HL-60 (cell line): ENCODE data around the gene STPG2.

ENCODE experiments used
- DNase-seq, 2 experiments: peaks; one replicate each; pipeline ENCODE4 v3.0.0-alpha.2; 2010 to 2020; ENCODE audit warnings: low read depth in 1 of 2, low spot score in 1 of 2
- H3K27ac ChIP-seq: fragments of 250-450 bp; sonication (Bioruptor Pico); replicated peaks from 2 replicates; pipeline ENCODE4 v1.5.1; 2020; ENCODE audit warnings: mild to moderate bottlenecking, moderate library complexity
- H3K27me3 ChIP-seq: fragments of 250-450 bp; sonication (Bioruptor Pico); 2 replicates; pipeline ENCODE4 v1.5.1; 2021; ENCODE audit warnings: mild to moderate bottlenecking, moderate library complexity; ENCODE audit not compliant: insufficient read depth, poor library complexity, severe bottlenecking
- H3K4me3 ChIP-seq: replicated peaks from 2 replicates; pipeline ENCODE4 v1.5.1; 2011; ENCODE audit warnings: mild to moderate bottlenecking, control low read depth, low read length; ENCODE audit not compliant: insufficient read depth
- CTCF ChIP-seq: IDR thresholded peaks from one replicate; pipeline ENCODE4 v1.5.1; 2011; ENCODE audit warnings: low read length, control low read depth, inconsistent platforms; ENCODE audit not compliant: insufficient read depth
- GABPA ChIP-seq: IDR thresholded peaks from 2 replicates; pipeline ENCODE4 v1.6.1; 2012; ENCODE audit warnings: low read depth
- POLR2AphosphoS5 ChIP-seq: IDR thresholded peaks from 2 replicates; pipeline ENCODE4 v1.6.1; 2012; ENCODE audit warnings: low read depth
- REST ChIP-seq: IDR thresholded peaks from 2 replicates; pipeline ENCODE4 v1.6.1; 2012; ENCODE audit warnings: low read depth; ENCODE audit not compliant: insufficient replicate concordance
- SPI1 ChIP-seq: IDR thresholded peaks from 2 replicates; pipeline ENCODE4 v1.6.1; 2012; ENCODE audit warnings: low read depth, mild to moderate bottlenecking, borderline replicate concordance

STPG2 gene

GRCh38 chr4:98006060-98006459 lies 137.2 kb downstream of the STPG2 start:
- no peak overlapping the region for H3K4me3 ChIP-seq
- no peak for DNase-seq
- no peak overlapping the region for H3K27ac ChIP-seq
- no peaks in the 10 kb centered on the region for H3K27me3 ChIP-seq
- TF ChIP-seq CTCF (no peak), GABPA (no peak), REST (no peak), POLR2AphosphoS5 (no peak)

GRCh38 chr4:98000940-98001339 lies 142.3 kb downstream of the STPG2 start:
- H3K27ac ChIP-seq, result no peak overlapping the region
- no peak for DNase-seq
- no peaks in the 10 kb centered on the region for H3K27me3 ChIP-seq
- no peak for TF ChIP-seq SPI1
- no peak for TF ChIP-seq POLR2AphosphoS5
- TF ChIP-seq REST, result no peak
- no peak for TF ChIP-seq GABPA
- no peak for TF ChIP-seq CTCF
- H3K4me3 ChIP-seq, result no peak overlapping the region

- TF ChIP-seq POLR2AphosphoS5, result no peak
- no peak for TF ChIP-seq SPI1
- TF ChIP-seq REST, result no peak
- no peak for TF ChIP-seq CTCF
- TF ChIP-seq GABPA, result no peak
- Histone ChIP-seq H3K27ac (no peak overlapping the region), H3K27me3 (no peaks in the 10 kb centered on the region), H3K4me3 (no peak overlapping the region)
- no peak for DNase-seq
Observed at GRCh38 chr4:97998203-97998602, 145.1 kb downstream of the STPG2 start.
